Tibial nerve (tissue), 4 donors: ENCODE data around the gene GAL3ST1. TPM values are rescaled to one million over a fixed set of nuclear protein-coding genes. Genes with fewer than 3 reads are reported as not detected.
"Not testable (repeated sequence)": the region's sequence is repeated elsewhere in the genome, so short reads cannot be mapped to it uniquely, and the experiment has no call there.

Source experiments
- DNase-seq, 2 donors: peaks; one replicate each; pipeline ENCODE4 v3.0.0-alpha.2; 2019; ENCODE audit warnings: low spot score in 2 of 2
- H3K27ac ChIP-seq, 4 donors: fragments of 200-600 bp; sonication (generic) in 3 of 4; one replicate each; pipeline ENCODE4 v1.5.1; 2017 to 2019; ENCODE audit warnings: mild to moderate bottlenecking in 1 of 4
- H3K27me3 ChIP-seq, 2 donors: fragments of 200-600 bp; sonication (generic) in 1 of 2; one replicate each; pipeline versions ENCODE4 v1.5.1 to v1.6.0; 2017 to 2019
- H3K36me3 ChIP-seq, 3 donors: fragments of 200-600 bp; sonication (generic); one replicate each; pipeline ENCODE4 v1.5.1; 2018 to 2019
- H3K4me1 ChIP-seq, 4 donors: fragments of 200-600 bp; sonication (generic) in 3 of 4; one replicate each; pipeline ENCODE4 v1.5.1; 2017 to 2019
- H3K4me3 ChIP-seq, 4 donors: fragments of 200-600 bp; sonication (generic) in 3 of 4; one replicate each; pipeline ENCODE4 v1.5.1; 2017 to 2019; ENCODE audit warnings: mild to moderate bottlenecking in 1 of 4, moderate library complexity in 1 of 4
- H3K9me3 ChIP-seq, 4 donors: fragments of 200-600 bp; sonication (generic) in 3 of 4; one replicate each; pipeline ENCODE4 v1.5.1; 2017 to 2019
- EP300 ChIP-seq, 2 donors: sonication (generic); formaldehyde crosslinking; IDR thresholded peaks; one replicate each; pipeline ENCODE4 v1.6.1; 2017; ENCODE audit warnings: antibody characterized with exemption in 2 of 2, mild to moderate bottlenecking in 1 of 2
- POLR2A ChIP-seq, 2 donors: fragments of 450-650 bp; IDR thresholded peaks; one replicate each; pipeline ENCODE4 v1.6.1; 2017; ENCODE audit warnings: antibody characterized with exemption in 2 of 2, mild to moderate bottlenecking in 2 of 2, moderate library complexity in 2 of 2
- WGBS, 2 donors: methylation state at CpG; one replicate each; pipeline ENCODE4 v1.1.5; 2018; 5-methylcytosine and 5-hydroxymethylcytosine counted together
- total RNA-seq, 4 donors: library from RNA; depleted of rRNA; stranded (reverse); fragments of >200 nt; gene quantifications; one replicate each; pipeline ENCODE4 v1.1.0, GENCODE V29; 2016
- TF ChIP-seq, protein P1 (sequence below), 5 experiments: fragments of 200-600 bp in 3 of 5; fragments of 450-650 bp in 2 of 5; sonication (generic) in 3 of 5; IDR thresholded peaks; one replicate each; pipeline ENCODE4 v1.5.1; 2016 to 2019; ENCODE audit warnings: antibody characterized with exemption in 5 of 5, mild to moderate bottlenecking in 3 of 5, moderate library complexity in 2 of 5

The GAL3ST1 gene
- total RNA-seq, 4 donors from 2014 or later: 17.4 to 22.2 (median 18.8) TPM

DNA sequence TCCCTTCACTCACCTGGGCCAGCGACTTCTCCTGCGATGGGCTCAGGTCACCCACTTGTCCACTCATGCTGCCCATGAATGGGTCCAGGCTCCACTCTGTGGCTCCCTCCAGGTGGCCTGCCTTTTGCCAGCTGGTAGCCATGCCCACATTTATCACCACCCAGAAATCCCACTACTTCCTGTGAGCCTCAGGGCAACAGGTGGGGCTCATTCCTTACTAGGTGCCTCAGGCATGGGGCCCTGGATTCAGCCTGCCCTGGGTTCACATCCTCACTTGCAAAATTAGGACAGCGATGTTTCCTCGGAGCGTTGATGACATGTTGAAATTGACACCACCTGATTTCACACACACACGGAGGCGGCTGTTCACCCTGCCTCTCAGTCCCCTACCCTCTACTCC, 27.8 kb downstream of the GAL3ST1 start, which contains the start of gene SEC14L6:
SEC14L6 (minus strand) TSS at position 126 of the 400 bp plus-strand sequence; CDS start at position 67, 59 bp downstream.
- peaks cover 0 to 14% (median 3%) of the 10 kb centered on the region in 4 donors for H3K4me1 ChIP-seq
- H3K27me3 ChIP-seq: peaks cover 0 to 17% of the 10 kb centered on the region in 2 donors
- H3K36me3 ChIP-seq: no peaks in the 10 kb centered on the region
- H3K9me3 ChIP-seq: no peaks in the 10 kb centered on the region
- no peak within 1 kb of the TSS for H3K27ac ChIP-seq
- no peak within 1 kb of the TSS for H3K4me3 ChIP-seq
- DNase-seq: no peak
- 88 to 92% methylated on average over 7 of the region's 7 CpGs for WGBS, 2 donors
- no peak for TF ChIP-seq EP300 (IDR thresholded peaks at IDR 0.05)
- TF ChIP-seq POLR2A (IDR thresholded peaks at IDR 0.05): no peak
- TF ChIP-seq, protein P1, sequence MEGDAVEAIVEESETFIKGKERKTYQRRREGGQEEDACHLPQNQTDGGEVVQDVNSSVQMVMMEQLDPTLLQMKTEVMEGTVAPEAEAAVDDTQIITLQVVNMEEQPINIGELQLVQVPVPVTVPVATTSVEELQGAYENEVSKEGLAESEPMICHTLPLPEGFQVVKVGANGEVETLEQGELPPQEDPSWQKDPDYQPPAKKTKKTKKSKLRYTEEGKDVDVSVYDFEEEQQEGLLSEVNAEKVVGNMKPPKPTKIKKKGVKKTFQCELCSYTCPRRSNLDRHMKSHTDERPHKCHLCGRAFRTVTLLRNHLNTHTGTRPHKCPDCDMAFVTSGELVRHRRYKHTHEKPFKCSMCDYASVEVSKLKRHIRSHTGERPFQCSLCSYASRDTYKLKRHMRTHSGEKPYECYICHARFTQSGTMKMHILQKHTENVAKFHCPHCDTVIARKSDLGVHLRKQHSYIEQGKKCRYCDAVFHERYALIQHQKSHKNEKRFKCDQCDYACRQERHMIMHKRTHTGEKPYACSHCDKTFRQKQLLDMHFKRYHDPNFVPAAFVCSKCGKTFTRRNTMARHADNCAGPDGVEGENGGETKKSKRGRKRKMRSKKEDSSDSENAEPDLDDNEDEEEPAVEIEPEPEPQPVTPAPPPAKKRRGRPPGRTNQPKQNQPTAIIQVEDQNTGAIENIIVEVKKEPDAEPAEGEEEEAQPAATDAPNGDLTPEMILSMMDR (IDR thresholded peaks at IDR 0.05): no peak

DNA sequence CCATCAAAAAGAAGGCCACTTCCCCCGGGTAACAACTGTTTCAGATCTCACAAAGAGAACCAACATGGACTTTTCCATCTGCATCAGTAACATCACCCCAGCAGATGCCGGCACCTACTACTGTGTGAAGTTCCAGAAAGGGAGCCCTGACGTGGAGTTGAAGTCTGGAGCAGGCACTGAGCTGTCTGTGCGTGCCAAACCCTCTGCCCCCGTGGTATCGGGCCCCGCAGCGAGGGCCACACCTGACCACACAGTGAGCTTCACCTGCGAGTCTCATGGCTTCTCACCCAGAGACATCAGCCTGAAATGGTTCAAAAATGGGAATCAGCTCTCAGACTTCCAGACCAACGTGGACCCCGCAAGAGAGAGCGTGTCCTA, 31.7 kb downstream of the GAL3ST1 start:
- TF ChIP-seq EP300 (IDR thresholded peaks at IDR 0.05) (no peak), POLR2A (IDR thresholded peaks at IDR 0.05) (no peak)
- TF ChIP-seq, protein P1 (IDR thresholded peaks at IDR 0.05): no peak
- H3K4me3 ChIP-seq: peak overlapping the region; percentile 20 to 50 (median 28)
- peak overlapping the region in 1 of 4 donors; percentile 63 for H3K27ac ChIP-seq

DNA sequence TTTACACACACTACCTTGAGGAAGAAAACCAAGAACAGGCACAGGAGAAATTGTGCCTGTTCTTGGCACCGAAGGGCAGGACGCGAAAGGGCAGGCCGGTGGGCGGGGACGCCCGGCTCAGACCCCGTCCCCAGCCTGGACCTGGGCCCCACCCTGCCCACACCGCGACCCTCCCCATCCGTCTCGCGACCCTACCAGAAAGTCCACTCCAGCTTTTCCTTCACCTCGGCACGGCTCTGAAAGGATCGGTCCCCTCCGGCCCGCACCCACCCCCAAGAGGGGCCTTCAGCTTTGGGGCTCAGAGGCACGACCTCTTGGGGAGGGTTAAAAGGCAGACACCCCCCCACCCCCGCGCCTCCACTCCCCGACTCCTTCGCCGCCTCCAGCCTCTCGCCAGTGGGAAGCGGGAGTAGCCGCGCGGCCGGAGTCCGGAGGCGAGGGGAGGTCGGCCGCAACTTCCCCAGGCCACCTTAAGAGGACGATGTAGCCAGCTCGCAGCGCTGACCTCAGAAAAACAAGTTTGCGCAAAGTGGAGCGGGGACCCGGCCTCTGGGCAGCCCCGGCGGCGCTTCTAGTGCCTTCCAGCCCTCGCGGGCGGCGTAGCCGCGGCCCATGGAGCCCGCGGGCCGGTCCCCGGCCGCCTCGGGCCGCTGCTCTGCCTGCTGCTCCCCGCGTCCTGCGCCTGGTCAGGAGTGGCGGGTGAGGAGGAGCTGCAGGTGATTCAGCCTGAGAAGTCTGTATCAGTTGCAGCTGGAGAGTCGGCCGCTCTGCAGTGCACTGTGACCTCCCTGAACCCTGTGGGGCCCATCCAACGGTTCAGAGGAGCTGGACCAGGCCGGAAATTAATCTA, 32.3 kb downstream of the GAL3ST1 start:
- 3 to 4% methylated on average over 43 to 58 of the region's 64 CpGs for WGBS, 2 donors
- Histone ChIP-seq H3K4me1 (peaks cover 0 to 14% (median 3%) of the 10 kb centered on the region in 4 donors), H3K27me3 (peaks cover 0 to 24% of the 10 kb centered on the region in 2 donors), H3K4me3 (peak overlapping the region; percentile 20 to 50 (median 28)), H3K9me3 (no peaks in the 10 kb centered on the region), H3K27ac (peak overlapping the region in 1 of 4 donors; percentile 63), H3K36me3 (no peaks in the 10 kb centered on the region)
- DNase-seq: no peak
- TF ChIP-seq, protein P1 (IDR thresholded peaks at IDR 0.05): no peak
- no peak for TF ChIP-seq EP300 (IDR thresholded peaks at IDR 0.05)
- no peak for TF ChIP-seq POLR2A (IDR thresholded peaks at IDR 0.05)

More for the DNA sequence above, 31.7 kb downstream of the GAL3ST1 start:
- DNase-seq: no peak
- Histone ChIP-seq H3K36me3 (no peaks in the 10 kb centered on the region), H3K27me3 (peaks cover 0 to 24% of the 10 kb centered on the region in 2 donors), H3K4me1 (peaks cover 0 to 14% (median 3%) of the 10 kb centered on the region in 4 donors), H3K9me3 (no peaks in the 10 kb centered on the region)
- WGBS, 2 donors: 74 to 78% methylated on average over 9 to 11 of the region's 12 CpGs

DNA sequence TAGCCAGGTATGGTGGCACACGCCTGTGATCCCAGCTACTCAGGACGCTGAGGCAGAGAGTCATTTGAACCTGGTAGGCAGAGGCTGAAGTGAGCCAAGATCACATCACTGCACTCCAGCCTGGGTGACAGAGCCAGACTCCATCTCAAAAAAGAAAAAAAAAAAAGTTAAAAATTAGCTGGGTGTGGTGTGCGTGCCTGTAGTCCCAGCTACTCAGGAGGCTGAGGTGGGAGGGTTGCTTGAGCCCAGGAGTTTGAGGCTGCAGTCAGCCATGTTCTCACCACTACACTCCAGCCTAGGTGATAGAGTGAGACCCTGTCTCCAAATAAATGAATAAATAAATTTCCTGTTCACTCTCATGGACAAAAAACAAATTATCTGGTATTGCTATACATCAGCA, 33.0 kb downstream of the GAL3ST1 start:
- peaks cover 0 to 14% (median 3%) of the 10 kb centered on the region in 4 donors for H3K4me1 ChIP-seq
- peaks cover 0 to 24% of the 10 kb centered on the region in 2 donors for H3K27me3 ChIP-seq
- peak overlapping the region in 2 of 4 donors; percentile 25 to 50 for H3K4me3 ChIP-seq
- 85 to 87% methylated on average over 3 of the region's 3 CpGs for WGBS, 2 donors
- not testable (repeated sequence) for H3K36me3 ChIP-seq, DNase-seq, H3K9me3 ChIP-seq
- H3K27ac ChIP-seq: peak overlapping the region in 1 of 4 donors; percentile 63

DNA sequence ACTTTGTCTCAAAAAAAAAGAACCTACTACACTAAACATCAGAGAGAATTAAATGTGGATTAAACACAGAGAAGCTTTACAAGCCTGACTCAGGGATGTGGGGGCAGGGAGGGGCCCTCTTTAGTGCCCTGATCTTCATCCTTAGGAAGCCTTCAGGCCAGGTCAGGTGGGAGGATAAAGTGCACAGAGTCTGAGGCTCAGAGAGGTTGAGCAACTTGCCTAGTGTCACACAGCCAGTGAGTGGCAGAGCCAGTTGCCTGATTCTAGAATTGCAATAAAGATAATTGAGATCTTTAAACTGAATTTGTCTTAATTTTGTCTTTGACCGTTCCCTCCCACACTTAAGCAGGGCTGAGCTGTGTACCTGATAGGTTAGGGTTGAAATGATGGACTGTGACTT, 35.1 kb downstream of the GAL3ST1 start:
- no peak for DNase-seq
- WGBS, 2 donors: 76 to 94% methylated on average over 1 of the region's 1 CpG
- TF ChIP-seq POLR2A (IDR thresholded peaks at IDR 0.05) (no peak), EP300 (IDR thresholded peaks at IDR 0.05) (no peak)
- TF ChIP-seq, protein P1 (IDR thresholded peaks at IDR 0.05): no peak

More for the DNA sequence above, 35.1 kb downstream of the GAL3ST1 start:
- H3K27ac ChIP-seq: no peak overlapping the region
- no peaks in the 10 kb centered on the region for H3K36me3 ChIP-seq
- H3K9me3 ChIP-seq: no peaks in the 10 kb centered on the region
- H3K27me3 ChIP-seq: peaks cover 0 to 24% of the 10 kb centered on the region in 2 donors
- peaks cover 0 to 14% (median 3%) of the 10 kb centered on the region in 4 donors for H3K4me1 ChIP-seq
- H3K4me3 ChIP-seq: no peak overlapping the region
